Gastrocnemius medialis (tissue), 4 donors: ENCODE data around the gene ZMIZ2. TPM values are rescaled to one million over a fixed set of nuclear protein-coding genes. Genes with fewer than 3 reads are reported as not detected.
"Not testable (repeated sequence)": the region's sequence is repeated elsewhere in the genome, so short reads cannot be mapped to it uniquely, and the experiment has no call there.

ENCODE experiments used
- ATAC-seq, 2 donors: fragments of 150-250 bp; one replicate each; pipeline ENCODE4 v1.9.1; 2016
- DNase-seq, 2 donors: peaks; one replicate each; pipeline ENCODE4 v3.0.0-alpha.2; 2019
- H3K27ac ChIP-seq, 4 donors: fragments of 200-600 bp; sonication (generic); 1 replicate in 1 of 4; 2 replicates in 3 of 4; pipeline ENCODE4 v1.5.1; 2016 to 2018; ENCODE audit warnings: mild to moderate bottlenecking in 2 of 4, moderate library complexity in 1 of 4
- H3K27me3 ChIP-seq, 3 donors: fragments of 200-600 bp; sonication (generic) in 2 of 3; 1 replicate in 1 of 3; 2 replicates in 2 of 3; pipeline versions ENCODE4 v1.5.1 to v1.6.0; 2016 to 2019; ENCODE audit warnings: mild to moderate bottlenecking in 1 of 3, moderate library complexity in 1 of 3
- H3K36me3 ChIP-seq, 2 donors: fragments of 200-600 bp; sonication (generic) in 1 of 2; one replicate each; pipeline ENCODE4 v1.5.1; 2017 to 2018
- H3K4me1 ChIP-seq, 2 donors: fragments of 200-600 bp; sonication (generic) in 1 of 2; one replicate each; pipeline ENCODE4 v1.5.1; 2016 to 2017; ENCODE audit warnings: mild to moderate bottlenecking in 2 of 2
- H3K4me3 ChIP-seq, 4 donors: fragments of 200-600 bp; sonication (generic) in 3 of 4; 1 replicate in 1 of 4; 2 replicates in 3 of 4; pipeline ENCODE4 v1.5.1; 2016 to 2019; ENCODE audit warnings: mild to moderate bottlenecking in 2 of 4
- H3K9me3 ChIP-seq, 3 donors: fragments of 200-600 bp; sonication (generic) in 2 of 3; 1 replicate in 1 of 3; 2 replicates in 2 of 3; pipeline ENCODE4 v1.5.1; 2016 to 2019
- CTCF ChIP-seq, 5 experiments: fragments of 450-650 bp in 3 of 5; fragments of 200-600 bp in 2 of 5; sonication (generic) in 2 of 5; IDR thresholded peaks in 4 of 5; conservative IDR thresholded peaks in 1 of 5; 1 replicate in 4 of 5; 2 replicates in 1 of 5; pipeline ENCODE4 v1.5.1; 2016 to 2019; ENCODE audit warnings: antibody characterized with exemption in 5 of 5, mild to moderate bottlenecking in 3 of 5, moderate library complexity in 3 of 5
- POLR2A ChIP-seq, 2 donors: fragments of 450-650 bp; IDR thresholded peaks; one replicate each; pipeline ENCODE4 v1.6.1; 2017; ENCODE audit warnings: antibody characterized with exemption in 2 of 2, mild to moderate bottlenecking in 2 of 2, moderate library complexity in 2 of 2
- in situ Hi-C, 4 donors: fragments of 200-750 bp; cut with MboI; loops; one replicate each; pipeline versions ENCODE4 v1.15.0 to v1.8.0; 2017; ENCODE audit warnings: low sequenced_read_pairs in 4 of 4
- intact Hi-C: fragments of 100-400 bp; cut with DNase I; formaldehyde crosslinking; loops from one replicate; pipeline ENCODE4 v1.15.1; 2023; ENCODE audit warnings: low total_unique reads
- total RNA-seq, 4 donors: library from RNA; depleted of rRNA; stranded (reverse); fragments of >200 nt; gene quantifications; one replicate each; pipeline versions ENCODE4 v1.1.0 to v1.2.3, GENCODE V29; 2016

The ZMIZ2 gene
- total RNA-seq, 4 donors from 2014 or later = 10.7 to 19.8 (median 14.0) TPM

- Histone ChIP-seq H3K9me3 (no peaks in the 10 kb centered on the region), H3K36me3 (no peaks in the 10 kb centered on the region), H3K27ac (no peak overlapping the region), H3K4me3 (no peak overlapping the region), H3K4me1 (peaks cover 0 to 2% of the 10 kb centered on the region in 2 donors), H3K27me3 (no peaks in the 10 kb centered on the region)
- TF ChIP-seq CTCF (IDR thresholded peaks at IDR 0.05 in 4 of 5, conservative IDR thresholded peaks at IDR 0.05 in 1 of 5) (no peak), POLR2A (IDR thresholded peaks at IDR 0.05) (no peak)
- in situ Hi-C loops (no loop called here), intact Hi-C loops (no loop called here)
- DNase-seq = no peak
- no peak for ATAC-seq
Measured at GRCh38 chr7:44775383-44776107, 26.9 kb downstream of the ZMIZ2 start.

GRCh38 chr7:44776211-44776610 is 27.6 kb downstream of the ZMIZ2 start:
- H3K27me3 ChIP-seq = no peaks in the 10 kb centered on the region
- no peak overlapping the region for H3K27ac ChIP-seq
- no peaks in the 10 kb centered on the region for H3K36me3 ChIP-seq
- no peaks in the 10 kb centered on the region for H3K9me3 ChIP-seq
- in situ Hi-C loops (no loop called here), intact Hi-C loops (no loop called here)
- no peak overlapping the region for H3K4me3 ChIP-seq
- TF ChIP-seq POLR2A (IDR thresholded peaks at IDR 0.05) = no peak
- no peak for TF ChIP-seq CTCF (IDR thresholded peaks at IDR 0.05 in 4 of 5, conservative IDR thresholded peaks at IDR 0.05 in 1 of 5)
- no peak for ATAC-seq
- H3K4me1 ChIP-seq = no peaks in the 10 kb centered on the region
- DNase-seq = no peak

- Histone ChIP-seq H3K36me3 (no peaks in the 10 kb centered on the region), H3K27me3 (no peaks in the 10 kb centered on the region), H3K9me3 (no peaks in the 10 kb centered on the region), H3K4me3 (no peak overlapping the region), H3K4me1 (no peaks in the 10 kb centered on the region), H3K27ac (no peak overlapping the region)
- in situ Hi-C loops (no loop called here), intact Hi-C loops (no loop called here)
- ATAC-seq = no peak
- no peak for DNase-seq
- TF ChIP-seq CTCF (IDR thresholded peaks at IDR 0.05 in 4 of 5, conservative IDR thresholded peaks at IDR 0.05 in 1 of 5) (no peak), POLR2A (IDR thresholded peaks at IDR 0.05) (no peak)
Measured at GRCh38 chr7:44782460-44782859, 33.8 kb downstream of the ZMIZ2 start.

GRCh38 chr7:44783407-44783806 is 34.8 kb downstream of the ZMIZ2 start:
- in situ Hi-C loops = no loop called here
- intact Hi-C loops = no loop called here
- DNase-seq (no peak), ATAC-seq (no peak)
- no peaks in the 10 kb centered on the region for H3K4me1 ChIP-seq
- H3K27ac ChIP-seq = no peak overlapping the region
- no peaks in the 10 kb centered on the region for H3K27me3 ChIP-seq
- no peaks in the 10 kb centered on the region for H3K9me3 ChIP-seq
- TF ChIP-seq POLR2A (IDR thresholded peaks at IDR 0.05) (no peak), CTCF (IDR thresholded peaks at IDR 0.05 in 4 of 5, conservative IDR thresholded peaks at IDR 0.05 in 1 of 5) (no peak)
- no peaks in the 10 kb centered on the region for H3K36me3 ChIP-seq
- no peak overlapping the region for H3K4me3 ChIP-seq

- Histone ChIP-seq H3K36me3 (no peaks in the 10 kb centered on the region), H3K9me3 (no peaks in the 10 kb centered on the region), H3K4me1 (no peaks in the 10 kb centered on the region), H3K27ac (no peak overlapping the region), H3K4me3 (no peak overlapping the region), H3K27me3 (no peaks in the 10 kb centered on the region)
- in situ Hi-C loops = no loop called here
- no peak for TF ChIP-seq CTCF (IDR thresholded peaks at IDR 0.05 in 4 of 5, conservative IDR thresholded peaks at IDR 0.05 in 1 of 5)
- no peak for TF ChIP-seq POLR2A (IDR thresholded peaks at IDR 0.05)
- no peak for ATAC-seq
- intact Hi-C loops = no loop called here
- no peak for DNase-seq
Measured at GRCh38 chr7:44784364-44784763, 35.7 kb downstream of the ZMIZ2 start.

- in situ Hi-C loops, ATAC-seq, intact Hi-C loops, H3K4me1 ChIP-seq, H3K4me3 ChIP-seq, DNase-seq, H3K27me3 ChIP-seq, H3K27ac ChIP-seq, H3K9me3 ChIP-seq, H3K36me3 ChIP-seq: not testable (repeated sequence)
Measured at GRCh38 chr7:44785218-44785617, 36.6 kb downstream of the ZMIZ2 start.
